WTC11 (cell line): Measurements from ENCODE around the gene TBC1D22A. TPM values are rescaled to one million over a fixed set of nuclear protein-coding genes. Genes with fewer than 3 reads are reported as not detected.

Source experiments
- ATAC-seq: fragments of 200-7000 bp; cut with Tn5 transposase; 2 replicates; pipeline ENCODE4 v1.10.0; 2021; ENCODE audit warnings: mild to moderate bottlenecking, moderate library complexity
- CTCF ChIA-PET: fragments of 300-600 bp; sonication (Branson Sonifier 250); formaldehyde crosslinking; loops from one replicate; lab custom pipeline; 2021; ENCODE audit warnings: antibody characterized with exemption; lab: Charles Lee
- POLR2A ChIA-PET: fragments of 350-600 bp; sonication (Branson Sonifier 250); formaldehyde crosslinking; loops from one replicate; lab custom pipeline; 2021; ENCODE audit warnings: antibody characterized with exemption; lab: Charles Lee
- DNase-seq: peaks from one replicate; pipeline ENCODE4 v3.0.0; 2021; ENCODE audit warnings: low spot score
- H3K27ac Mint-ChIP-seq: 2 replicates; pipeline ENCODE4 v1.8.0; 2021; ENCODE audit warnings: mixed read lengths
- H3K27me3 Mint-ChIP-seq: 2 replicates; pipeline ENCODE4 v1.8.0; 2021; ENCODE audit warnings: low read depth, mild to moderate bottlenecking, moderate library complexity, mixed read lengths
- H3K36me3 Mint-ChIP-seq: 2 replicates; pipeline ENCODE4 v1.8.0; 2021; ENCODE audit warnings: mixed read lengths
- H3K4me1 Mint-ChIP-seq: 2 replicates; pipeline ENCODE4 v1.8.0; 2022; ENCODE audit warnings: mixed read lengths
- H3K4me3 Mint-ChIP-seq: 2 replicates; pipeline ENCODE4 v1.8.0; 2021; ENCODE audit warnings: mild to moderate bottlenecking, moderate library complexity, mixed read lengths
- H3K9me3 Mint-ChIP-seq: 2 replicates; pipeline ENCODE4 v1.8.0; 2021; ENCODE audit warnings: mixed read lengths
- CBFB ChIP-seq: sonication (generic); formaldehyde crosslinking; IDR thresholded peaks from 2 replicates; pipeline ENCODE4 v1.8.1; 2022; ENCODE audit warnings: mild to moderate bottlenecking, low read depth, missing genetic modification reagents
- MXD4 ChIP-seq: fragments of 250-450 bp; sonication (Bioruptor Pico); IDR thresholded peaks from 2 replicates; pipeline ENCODE4 v1.8.0; 2021; ENCODE audit warnings: mild to moderate bottlenecking, moderate library complexity, borderline replicate concordance
- RELA ChIP-seq: sonication (generic); formaldehyde crosslinking; IDR thresholded peaks from 2 replicates; pipeline ENCODE4 v1.8.1; 2022; ENCODE audit warnings: missing genetic modification reagents, mild to moderate bottlenecking, borderline replicate concordance
- SP1 ChIP-seq: sonication (generic); formaldehyde crosslinking; conservative IDR thresholded peaks from 2 replicates; pipeline ENCODE4 v1.8.1; 2022; ENCODE audit warnings: missing genetic modification reagents
- ZNF317 ChIP-seq: sonication (generic); formaldehyde crosslinking; IDR thresholded peaks from 2 replicates; pipeline ENCODE4 v1.8.1; 2023; ENCODE audit warnings: low read depth, mild to moderate bottlenecking, moderate library complexity, missing genetic modification reagents, borderline replicate concordance
- ZNF396 ChIP-seq: fragments of 250-450 bp; sonication (Bioruptor Pico); IDR thresholded peaks from 2 replicates; pipeline ENCODE4 v1.8.0; 2021; ENCODE audit warnings: mild to moderate bottlenecking, moderate library complexity, borderline replicate concordance
- ZNF416 ChIP-seq: fragments of 250-450 bp; sonication (Bioruptor Pico); IDR thresholded peaks from 2 replicates; pipeline ENCODE4 v1.9.0; 2021; ENCODE audit warnings: mild to moderate bottlenecking, inconsistent platforms
- ZNF423 ChIP-seq: fragments of 250-450 bp; sonication (Bioruptor Pico); IDR thresholded peaks from 2 replicates; pipeline ENCODE4 v2.1.2; 2022; ENCODE audit warnings: mild to moderate bottlenecking, moderate library complexity
- ZNF425 ChIP-seq: fragments of 250-450 bp; sonication (Bioruptor Pico); conservative IDR thresholded peaks from 2 replicates; pipeline ENCODE4 v1.9.0; 2021; ENCODE audit warnings: mild to moderate bottlenecking
- total RNA-seq: library from RNA; stranded (reverse); gene quantifications from 3 replicates; pipeline ENCODE4 v1.2.3, GENCODE V29; 2021
- TF ChIP-seq, protein P1 (sequence below): sonication (generic); formaldehyde crosslinking; IDR thresholded peaks from 2 replicates; pipeline ENCODE4 v1.8.1; 2023; ENCODE audit warnings: mild to moderate bottlenecking, missing genetic modification reagents, moderate library complexity
- TF ChIP-seq, protein P2 (sequence below): sonication (generic); formaldehyde crosslinking; IDR thresholded peaks from 2 replicates; pipeline ENCODE4 v1.8.1; 2023; ENCODE audit warnings: mild to moderate bottlenecking, missing genetic modification reagents, moderate library complexity
- TF ChIP-seq, protein P3 (sequence below): sonication (generic); formaldehyde crosslinking; IDR thresholded peaks from 2 replicates; pipeline ENCODE4 v1.8.1; 2023; ENCODE audit warnings: mild to moderate bottlenecking, missing genetic modification reagents, borderline replicate concordance

Gene TBC1D22A
- total RNA-seq, 1 experiment from 2014 or later, result 18.1 TPM

DNA sequence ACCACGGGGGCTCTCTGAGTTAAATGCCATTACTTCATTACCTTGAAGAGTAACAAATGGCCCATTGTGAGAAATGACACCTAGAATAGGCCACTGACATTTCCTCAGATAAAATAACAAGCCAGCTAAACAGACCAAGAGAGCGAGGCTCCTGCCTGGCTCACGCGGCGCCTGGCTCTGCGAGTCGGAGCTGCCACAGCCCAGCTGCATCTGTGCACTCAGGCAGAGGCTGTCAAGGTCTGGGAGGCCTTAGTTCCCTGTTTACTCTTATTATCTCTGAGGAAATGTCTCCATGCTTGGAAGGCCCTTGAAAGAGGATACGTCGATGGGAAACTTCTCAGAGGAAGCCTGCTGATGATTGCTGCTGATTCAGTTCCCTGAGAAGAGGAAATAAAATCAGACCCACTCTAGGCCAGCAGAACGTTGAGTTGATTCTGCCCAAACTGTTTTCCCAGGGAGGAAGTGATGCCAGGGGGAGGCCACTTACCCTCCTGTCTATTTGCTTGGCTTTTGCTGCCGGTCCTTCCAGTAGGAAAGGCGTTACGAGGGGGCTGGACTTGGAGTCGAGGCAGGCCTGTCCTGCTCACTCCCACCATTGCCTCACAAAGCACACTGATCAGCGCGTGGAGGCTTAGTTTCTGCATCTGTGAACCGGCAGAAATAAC is 208.8 kb downstream of the TBC1D22A start (continued):
- no peak for TF ChIP-seq MXD4

- CTCF ChIA-PET, result no interaction called here
- DNase-seq (no peak), ATAC-seq (no peak)
- H3K4me3 Mint-ChIP-seq, result no peak overlapping the region
- H3K9me3 Mint-ChIP-seq, result no peaks in the 10 kb centered on the region
- POLR2A ChIA-PET, result no interaction called here
- H3K27ac Mint-ChIP-seq, result no peak overlapping the region
- TF ChIP-seq SP1 (CRISPR knock-in tag), result no peak
- TF ChIP-seq RELA (CRISPR knock-in tag), result no peak
- no peak for TF ChIP-seq ZNF425 (CRISPR knock-in tag)
- no peak for TF ChIP-seq ZNF317 (CRISPR knock-in tag)
- no peaks in the 10 kb centered on the region for H3K27me3 Mint-ChIP-seq
- H3K4me1 Mint-ChIP-seq, result peaks cover 15% of the 10 kb centered on the region
- no peaks in the 10 kb centered on the region for H3K36me3 Mint-ChIP-seq
These were observed 209.3 kb downstream of the TBC1D22A start for GRCh38 chr22:46971764-46972125.

- no peak overlapping the region for H3K27ac Mint-ChIP-seq
These were observed 209.8 kb downstream of the TBC1D22A start for GRCh38 chr22:46972256-46972655.

More at GRCh38 chr22:46972256-46972655, 209.8 kb downstream of the TBC1D22A start:
- Mint-ChIP-seq H3K9me3 (no peaks in the 10 kb centered on the region), H3K36me3 (no peaks in the 10 kb centered on the region), H3K27me3 (no peaks in the 10 kb centered on the region), H3K4me3 (no peak overlapping the region), H3K4me1 (peaks cover 18% of the 10 kb centered on the region)
- CTCF ChIA-PET, result no interaction called here
- POLR2A ChIA-PET, result no interaction called here
- DNase-seq (no peak), ATAC-seq (no peak)
- TF ChIP-seq ZNF425 (CRISPR knock-in tag) (no peak), ZNF416 (CRISPR knock-in tag) (no peak), ZNF423 (no peak), CBFB (CRISPR knock-in tag) (no peak), ZNF396 (no peak)
- TF ChIP-seq, protein P1, sequence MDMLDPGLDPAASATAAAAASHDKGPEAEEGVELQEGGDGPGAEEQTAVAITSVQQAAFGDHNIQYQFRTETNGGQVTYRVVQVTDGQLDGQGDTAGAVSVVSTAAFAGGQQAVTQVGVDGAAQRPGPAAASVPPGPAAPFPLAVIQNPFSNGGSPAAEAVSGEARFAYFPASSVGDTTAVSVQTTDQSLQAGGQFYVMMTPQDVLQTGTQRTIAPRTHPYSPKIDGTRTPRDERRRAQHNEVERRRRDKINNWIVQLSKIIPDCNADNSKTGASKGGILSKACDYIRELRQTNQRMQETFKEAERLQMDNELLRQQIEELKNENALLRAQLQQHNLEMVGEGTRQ (CRISPR knock-in tag), result no peak
- TF ChIP-seq, protein P2, sequence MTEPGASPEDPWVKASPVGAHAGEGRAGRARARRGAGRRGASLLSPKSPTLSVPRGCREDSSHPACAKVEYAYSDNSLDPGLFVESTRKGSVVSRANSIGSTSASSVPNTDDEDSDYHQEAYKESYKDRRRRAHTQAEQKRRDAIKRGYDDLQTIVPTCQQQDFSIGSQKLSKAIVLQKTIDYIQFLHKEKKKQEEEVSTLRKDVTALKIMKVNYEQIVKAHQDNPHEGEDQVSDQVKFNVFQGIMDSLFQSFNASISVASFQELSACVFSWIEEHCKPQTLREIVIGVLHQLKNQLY (CRISPR knock-in tag), result no peak
- TF ChIP-seq, protein P3, sequence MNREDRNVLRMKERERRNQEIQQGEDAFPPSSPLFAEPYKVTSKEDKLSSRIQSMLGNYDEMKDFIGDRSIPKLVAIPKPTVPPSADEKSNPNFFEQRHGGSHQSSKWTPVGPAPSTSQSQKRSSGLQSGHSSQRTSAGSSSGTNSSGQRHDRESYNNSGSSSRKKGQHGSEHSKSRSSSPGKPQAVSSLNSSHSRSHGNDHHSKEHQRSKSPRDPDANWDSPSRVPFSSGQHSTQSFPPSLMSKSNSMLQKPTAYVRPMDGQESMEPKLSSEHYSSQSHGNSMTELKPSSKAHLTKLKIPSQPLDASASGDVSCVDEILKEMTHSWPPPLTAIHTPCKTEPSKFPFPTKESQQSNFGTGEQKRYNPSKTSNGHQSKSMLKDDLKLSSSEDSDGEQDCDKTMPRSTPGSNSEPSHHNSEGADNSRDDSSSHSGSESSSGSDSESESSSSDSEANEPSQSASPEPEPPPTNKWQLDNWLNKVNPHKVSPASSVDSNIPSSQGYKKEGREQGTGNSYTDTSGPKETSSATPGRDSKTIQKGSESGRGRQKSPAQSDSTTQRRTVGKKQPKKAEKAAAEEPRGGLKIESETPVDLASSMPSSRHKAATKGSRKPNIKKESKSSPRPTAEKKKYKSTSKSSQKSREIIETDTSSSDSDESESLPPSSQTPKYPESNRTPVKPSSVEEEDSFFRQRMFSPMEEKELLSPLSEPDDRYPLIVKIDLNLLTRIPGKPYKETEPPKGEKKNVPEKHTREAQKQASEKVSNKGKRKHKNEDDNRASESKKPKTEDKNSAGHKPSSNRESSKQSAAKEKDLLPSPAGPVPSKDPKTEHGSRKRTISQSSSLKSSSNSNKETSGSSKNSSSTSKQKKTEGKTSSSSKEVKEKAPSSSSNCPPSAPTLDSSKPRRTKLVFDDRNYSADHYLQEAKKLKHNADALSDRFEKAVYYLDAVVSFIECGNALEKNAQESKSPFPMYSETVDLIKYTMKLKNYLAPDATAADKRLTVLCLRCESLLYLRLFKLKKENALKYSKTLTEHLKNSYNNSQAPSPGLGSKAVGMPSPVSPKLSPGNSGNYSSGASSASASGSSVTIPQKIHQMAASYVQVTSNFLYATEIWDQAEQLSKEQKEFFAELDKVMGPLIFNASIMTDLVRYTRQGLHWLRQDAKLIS (CRISPR knock-in tag), result no peak
